Rectal smooth muscle tissue (tissue), 1 donor: Measurements from ENCODE around the gene BTBD2.

Experiments
- H3K27ac ChIP-seq: one replicate; pipeline ENCODE4 v1.7.0; 2013; ENCODE audit warnings: low read depth, low read length, inconsistent platforms
- H3K27me3 ChIP-seq: one replicate; pipeline ENCODE4 v1.7.0; 2013; ENCODE audit warnings: low read length; ENCODE audit not compliant: control insufficient read depth, insufficient read depth
- H3K36me3 ChIP-seq: one replicate; pipeline ENCODE4 v1.7.0; 2013; ENCODE audit warnings: low read length; ENCODE audit not compliant: control insufficient read depth, insufficient read depth
- H3K4me1 ChIP-seq: one replicate; pipeline ENCODE4 v1.7.0; 2013; ENCODE audit warnings: low read length; ENCODE audit not compliant: control insufficient read depth, insufficient read depth
- H3K4me3 ChIP-seq: one replicate; pipeline ENCODE4 v1.7.0; 2013; ENCODE audit warnings: low read length
- H3K9ac ChIP-seq: one replicate; pipeline ENCODE4 v1.7.0; 2013; ENCODE audit warnings: low read length

The BTBD2 gene

DNA sequence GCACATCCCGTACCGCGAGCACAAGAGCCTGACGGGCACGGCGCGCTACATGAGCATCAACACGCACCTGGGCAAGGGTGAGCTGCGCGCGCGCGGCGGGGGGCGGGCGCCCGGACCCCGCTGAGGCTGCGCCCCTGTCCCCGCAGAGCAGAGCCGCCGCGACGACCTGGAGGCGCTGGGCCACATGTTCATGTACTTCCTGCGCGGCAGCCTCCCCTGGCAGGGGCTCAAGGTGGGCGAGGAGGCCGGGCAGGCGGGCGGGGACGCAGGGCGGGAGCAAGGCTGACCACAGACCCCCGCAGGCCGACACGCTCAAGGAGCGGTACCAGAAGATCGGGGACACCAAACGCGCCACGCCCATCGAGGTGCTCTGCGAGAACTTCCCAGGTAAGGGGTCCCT is 36.5 kb downstream of the BTBD2 start:
- H3K9ac ChIP-seq: no peak overlapping the region
- no peaks in the 10 kb centered on the region for H3K4me1 ChIP-seq
- H3K4me3 ChIP-seq: no peak overlapping the region
- H3K36me3 ChIP-seq: peaks cover 14% of the 10 kb centered on the region
- H3K27ac ChIP-seq: no peak overlapping the region
- no peaks in the 10 kb centered on the region for H3K27me3 ChIP-seq

DNA sequence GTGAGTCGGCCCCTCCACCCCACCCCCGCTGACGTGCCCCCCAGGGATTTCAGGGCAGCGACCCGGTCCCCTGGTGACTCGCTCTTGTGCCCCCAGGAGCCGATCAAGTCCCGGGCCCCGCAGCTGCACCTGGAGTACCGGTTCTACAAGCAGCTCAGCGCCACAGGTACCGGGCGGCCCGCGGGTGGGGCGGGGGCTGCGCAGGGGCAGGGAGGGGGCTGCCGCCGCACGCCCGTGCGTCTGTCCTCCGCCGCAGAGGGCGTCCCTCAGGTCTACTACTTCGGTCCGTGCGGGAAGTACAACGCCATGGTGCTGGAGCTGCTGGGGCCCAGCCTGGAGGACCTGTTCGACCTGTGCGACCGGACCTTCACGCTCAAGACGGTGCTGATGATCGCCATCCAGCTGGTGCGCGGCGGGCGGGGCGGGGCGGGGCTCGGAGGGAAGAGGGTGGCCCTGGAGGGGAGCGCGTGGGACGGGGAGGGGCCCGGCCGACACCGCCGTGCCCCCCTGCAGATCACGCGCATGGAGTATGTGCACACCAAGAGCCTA is 37.1 kb downstream of the BTBD2 start:
- H3K36me3 ChIP-seq: peaks cover 14% of the 10 kb centered on the region
- no peaks in the 10 kb centered on the region for H3K4me1 ChIP-seq
- H3K9ac ChIP-seq: no peak overlapping the region
- no peak overlapping the region for H3K4me3 ChIP-seq
- H3K27ac ChIP-seq: no peak overlapping the region
- H3K27me3 ChIP-seq: no peaks in the 10 kb centered on the region

GRCh38 chr19:1977120-1977519 is 38.4 kb downstream of the BTBD2 start:
- no peak overlapping the region for H3K27ac ChIP-seq
- no peak overlapping the region for H3K9ac ChIP-seq
- no peaks in the 10 kb centered on the region for H3K4me1 ChIP-seq
- H3K27me3 ChIP-seq: no peaks in the 10 kb centered on the region
- peaks cover 14% of the 10 kb centered on the region for H3K36me3 ChIP-seq
- H3K4me3 ChIP-seq: no peak overlapping the region

DNA sequence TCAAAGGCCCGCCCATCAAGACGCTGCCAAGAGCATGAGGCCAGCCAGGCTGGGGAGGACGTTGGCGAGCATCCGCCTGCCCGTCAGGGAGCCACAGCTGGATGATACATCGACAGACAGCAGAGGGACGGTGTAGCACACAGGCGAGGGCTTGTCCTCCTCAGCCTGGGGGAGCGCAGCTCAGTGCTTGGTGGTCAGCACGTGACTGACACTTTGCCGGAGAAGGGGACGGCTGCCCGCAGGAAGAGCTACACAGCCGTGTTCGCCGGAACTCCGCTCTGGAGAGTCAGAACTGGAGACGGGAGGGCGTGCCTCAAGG is 40.4 kb downstream of the BTBD2 start:
- H3K4me1 ChIP-seq: no peaks in the 10 kb centered on the region

GRCh38 chr19:1974381-1975161 is 40.9 kb downstream of the BTBD2 start:
- H3K27ac ChIP-seq: no peak overlapping the region
- no peaks in the 10 kb centered on the region for H3K4me1 ChIP-seq
- H3K27me3 ChIP-seq: no peaks in the 10 kb centered on the region
- H3K4me3 ChIP-seq: no peak overlapping the region
- peaks cover 5% of the 10 kb centered on the region for H3K36me3 ChIP-seq
- no peak overlapping the region for H3K9ac ChIP-seq

More for the DNA sequence above, 40.4 kb downstream of the BTBD2 start:
- Histone ChIP-seq H3K27me3 (no peaks in the 10 kb centered on the region), H3K27ac (no peak overlapping the region), H3K4me3 (no peak overlapping the region), H3K9ac (no peak overlapping the region), H3K36me3 (peaks cover 7% of the 10 kb centered on the region)

- Histone ChIP-seq H3K27ac (no peak overlapping the region), H3K27me3 (no peaks in the 10 kb centered on the region), H3K9ac (no peak overlapping the region), H3K36me3 (peaks cover 5% of the 10 kb centered on the region), H3K4me3 (no peak overlapping the region), H3K4me1 (no peaks in the 10 kb centered on the region)
These were observed 44.6 kb downstream of the BTBD2 start for GRCh38 chr19:1970806-1971502.

GRCh38 chr19:1970003-1970805 is 45.3 kb downstream of the BTBD2 start:
- H3K4me1 ChIP-seq: no peaks in the 10 kb centered on the region
- H3K4me3 ChIP-seq: no peak overlapping the region
- no peak overlapping the region for H3K9ac ChIP-seq
- peaks cover 2% of the 10 kb centered on the region for H3K36me3 ChIP-seq
- no peaks in the 10 kb centered on the region for H3K27me3 ChIP-seq
- no peak overlapping the region for H3K27ac ChIP-seq

DNA sequence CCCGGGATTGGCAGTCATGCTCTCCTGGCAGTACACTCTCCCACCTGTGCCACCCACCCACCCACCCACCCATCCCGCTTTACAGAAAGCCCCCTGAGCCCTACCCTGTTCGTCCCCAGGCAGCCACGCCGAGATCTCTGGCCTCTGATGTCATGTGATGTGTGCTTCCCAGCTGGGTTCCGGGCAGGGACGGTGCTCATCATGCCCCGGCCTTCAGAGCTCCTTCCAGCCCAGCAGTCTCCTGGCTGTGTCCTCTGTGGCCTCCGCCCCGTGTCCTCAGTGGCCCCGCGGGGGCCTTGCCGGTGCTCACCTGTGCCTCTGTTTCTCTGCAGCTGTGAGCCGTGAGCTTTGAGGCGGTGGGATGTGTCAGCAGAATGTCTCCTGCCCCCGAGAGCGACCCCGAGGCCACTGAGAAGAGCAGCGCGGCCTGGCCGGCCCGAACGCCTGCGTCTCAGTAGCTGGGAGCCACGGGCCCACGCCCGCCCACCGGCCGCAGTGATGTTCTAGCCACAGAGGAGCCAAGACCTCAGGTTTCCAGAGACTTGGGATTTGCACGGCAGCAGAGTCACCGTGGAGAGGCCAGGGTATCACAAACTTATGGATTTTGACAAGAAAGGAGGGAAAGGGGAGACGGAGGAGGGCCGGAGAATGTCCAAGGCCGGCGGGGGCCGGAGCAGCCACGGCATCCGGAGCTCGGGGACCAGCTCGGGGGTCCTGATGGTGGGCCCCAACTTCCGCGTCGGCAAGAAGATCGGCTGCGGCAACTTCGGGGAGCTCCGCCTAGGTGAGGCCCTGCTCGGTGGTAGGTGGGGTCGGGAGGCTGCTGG is 46.1 kb downstream of the BTBD2 start:
- Histone ChIP-seq H3K9ac (no peak overlapping the region), H3K4me1 (no peaks in the 10 kb centered on the region), H3K4me3 (no peak overlapping the region), H3K36me3 (no peaks in the 10 kb centered on the region), H3K27me3 (no peaks in the 10 kb centered on the region), H3K27ac (no peak overlapping the region)

- H3K36me3 ChIP-seq: no peaks in the 10 kb centered on the region
- no peak overlapping the region for H3K27ac ChIP-seq
- H3K4me1 ChIP-seq: no peaks in the 10 kb centered on the region
- no peaks in the 10 kb centered on the region for H3K27me3 ChIP-seq
- no peak overlapping the region for H3K9ac ChIP-seq
- no peak overlapping the region for H3K4me3 ChIP-seq
These were observed 47.0 kb downstream of the BTBD2 start for GRCh38 chr19:1968279-1969175.

DNA sequence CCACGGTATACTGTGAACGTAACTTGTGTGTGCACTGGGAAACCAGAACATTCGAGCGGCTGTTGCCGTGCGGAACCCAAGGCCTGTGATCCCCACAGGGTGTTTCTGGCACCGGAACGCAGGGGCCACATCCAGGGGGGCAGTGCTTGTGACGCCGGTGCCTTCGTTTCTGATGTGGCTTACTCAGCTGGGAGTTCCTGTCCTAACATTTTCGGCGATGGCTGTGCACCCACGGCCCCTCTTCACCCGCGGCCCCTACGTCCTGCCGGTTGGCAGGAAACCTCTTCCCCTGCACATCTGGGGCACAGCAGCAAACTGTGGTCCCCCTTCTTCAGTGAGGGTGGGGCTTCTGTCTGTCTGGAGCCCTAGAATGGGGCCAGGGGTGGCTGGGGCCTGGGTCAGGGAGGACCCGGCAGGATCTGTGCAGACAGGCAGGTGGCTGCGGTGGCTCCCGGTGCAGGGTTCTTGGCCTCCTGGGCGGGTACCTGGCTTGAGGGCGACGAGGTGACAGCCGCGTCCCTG is 48.4 kb downstream of the BTBD2 start:
- Histone ChIP-seq H3K27ac (no peak overlapping the region), H3K9ac (no peak overlapping the region), H3K36me3 (no peaks in the 10 kb centered on the region)

GRCh38 chr19:1962674-1963073 is 52.8 kb downstream of the BTBD2 start:
- Histone ChIP-seq H3K27me3 (no peaks in the 10 kb centered on the region), H3K9ac (no peak overlapping the region), H3K36me3 (no peaks in the 10 kb centered on the region), H3K4me1 (no peaks in the 10 kb centered on the region), H3K27ac (no peak overlapping the region), H3K4me3 (no peak overlapping the region)

More for the DNA sequence above, 48.4 kb downstream of the BTBD2 start:
- Histone ChIP-seq H3K4me3 (no peak overlapping the region), H3K27me3 (no peaks in the 10 kb centered on the region), H3K4me1 (no peaks in the 10 kb centered on the region)
